Activated CD8-positive, alpha-beta memory T cell treated with anti-CD3 and anti-CD28 coated beads, Interleukin-2, amount 50 U/mL, for 1 hour (primary cell): ENCODE results near the gene DEGS2.
"Not testable (repeated sequence)": the region's sequence is repeated elsewhere in the genome, so short reads cannot be mapped to it uniquely, and the experiment has no call there.

Source experiments
- DNase-seq: peaks from one replicate; pipeline ENCODE4 v3.0.0-alpha.2; 2020; ENCODE audit errors: extremely low read depth

Gene DEGS2

DNA sequence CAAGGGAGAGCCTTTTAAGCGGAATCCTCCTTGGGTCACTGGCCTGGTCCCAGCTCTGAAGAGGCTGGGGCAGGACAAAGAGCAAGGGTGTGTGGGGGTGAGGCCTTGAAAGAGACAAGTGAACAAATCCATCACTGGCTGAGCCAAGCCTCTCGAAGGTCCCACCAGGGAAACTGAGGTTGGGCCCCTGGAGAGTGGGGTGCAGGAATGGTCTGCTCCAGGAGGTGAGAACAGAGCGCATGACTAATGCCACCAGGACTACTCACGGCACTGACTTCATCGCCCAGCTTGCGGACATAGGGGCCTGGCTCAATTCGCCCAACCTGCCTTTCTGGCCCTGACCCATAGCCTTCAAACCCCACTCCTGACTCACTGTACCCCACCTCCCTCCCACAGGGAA, 19.2 kb upstream of the DEGS2 start:
- no peak for DNase-seq

DNA sequence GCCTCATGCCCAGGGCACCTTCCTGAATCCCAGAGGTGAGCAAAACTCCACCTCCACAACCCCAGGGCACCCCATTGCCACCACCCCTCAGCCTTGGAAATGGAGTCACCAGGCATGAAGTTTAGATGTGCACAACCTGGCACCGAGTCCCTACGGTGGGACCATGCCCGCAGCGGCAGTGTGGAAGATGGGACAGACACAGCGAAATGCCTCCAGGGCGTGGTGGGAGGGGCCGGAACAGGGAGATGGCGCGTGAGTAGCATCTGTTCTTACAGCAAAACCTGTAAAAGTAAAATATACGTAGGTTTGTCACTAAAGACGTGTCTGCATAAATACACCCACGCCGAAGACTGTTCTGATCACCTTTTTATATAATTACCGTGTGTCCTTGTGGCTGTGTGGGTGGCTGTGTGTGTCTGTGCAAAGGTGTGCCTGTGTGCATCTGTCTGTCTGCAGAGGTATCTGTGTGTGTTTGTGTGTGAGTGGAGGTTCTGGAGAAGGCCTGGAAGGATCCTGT, 17.4 kb upstream of the DEGS2 start:
- no peak for DNase-seq

DNA sequence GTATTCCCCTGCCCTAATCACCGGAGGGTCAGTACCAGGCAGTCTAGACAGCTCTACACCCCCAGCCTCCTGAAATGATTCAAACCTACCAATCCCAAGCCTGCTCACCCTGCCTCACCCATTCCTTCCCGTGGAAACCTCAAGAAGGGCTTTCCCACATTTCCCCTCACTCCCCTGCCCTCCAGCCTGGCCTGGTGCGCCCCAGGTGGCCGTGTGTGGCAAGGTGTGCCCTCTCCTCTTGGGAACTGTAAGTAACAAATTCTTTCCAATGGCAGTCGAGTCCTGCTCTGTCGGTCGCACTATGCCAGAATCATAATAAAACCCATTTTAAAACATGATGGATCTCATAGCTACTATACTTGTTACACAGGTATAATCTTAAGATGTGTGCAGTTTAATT, 13.9 kb upstream of the DEGS2 start:
- no peak for DNase-seq

DNA sequence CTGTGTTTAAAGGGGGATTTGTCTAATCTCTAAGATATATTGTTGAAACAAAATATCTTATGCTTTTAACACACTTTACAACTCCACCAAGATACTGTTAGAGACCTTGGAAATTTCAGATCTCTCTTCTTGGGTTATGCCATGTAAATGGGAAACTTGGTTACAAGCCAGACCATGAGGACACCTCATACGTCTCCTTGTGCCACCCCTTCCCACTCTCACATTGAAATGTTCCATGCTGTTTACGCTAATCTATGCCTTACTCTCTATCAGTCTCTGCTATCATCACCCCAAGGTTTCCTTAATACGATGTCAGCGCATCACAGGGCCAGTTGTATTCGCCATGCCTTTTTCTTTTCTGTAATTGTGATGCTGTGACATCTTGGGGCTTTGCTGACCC, 13.4 kb upstream of the DEGS2 start:
- DNase-seq, result no peak

DNA sequence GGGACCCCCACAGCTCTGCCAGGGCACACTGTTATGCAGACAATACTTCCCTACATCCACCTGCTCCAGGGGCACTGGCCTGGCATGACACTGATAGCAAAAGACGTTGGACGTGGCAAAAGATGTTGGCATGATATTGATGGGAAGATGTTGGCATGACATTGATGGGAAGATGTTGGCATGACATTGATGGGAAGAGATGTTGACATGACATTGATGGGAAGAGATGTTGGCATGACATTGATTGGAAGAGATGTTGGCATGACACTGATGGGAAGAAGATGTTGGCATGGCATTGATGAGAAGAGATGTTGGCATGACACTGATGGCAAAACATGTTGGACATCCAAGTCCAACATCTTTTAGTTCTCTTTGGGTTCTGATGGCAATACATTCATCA, 11.4 kb upstream of the DEGS2 start:
- DNase-seq, result no peak

DNA sequence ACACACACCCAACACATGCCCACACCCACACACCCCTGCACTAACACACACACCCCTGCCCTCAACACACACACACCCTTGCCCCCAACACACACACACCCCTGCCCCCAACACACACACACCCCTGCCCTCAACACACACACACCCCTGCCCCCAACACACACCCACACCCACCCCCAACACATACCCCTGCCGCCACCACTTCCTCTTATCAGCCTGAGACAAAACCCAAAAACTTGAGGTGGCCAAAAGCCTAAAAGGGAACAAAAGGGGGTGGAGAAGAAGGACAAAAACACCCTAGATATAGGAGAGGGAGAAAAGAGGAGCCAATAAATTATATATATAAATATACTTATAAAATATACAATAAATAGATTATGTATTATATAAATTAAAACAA, 9.1 kb upstream of the DEGS2 start:
- DNase-seq, result no peak

DNA sequence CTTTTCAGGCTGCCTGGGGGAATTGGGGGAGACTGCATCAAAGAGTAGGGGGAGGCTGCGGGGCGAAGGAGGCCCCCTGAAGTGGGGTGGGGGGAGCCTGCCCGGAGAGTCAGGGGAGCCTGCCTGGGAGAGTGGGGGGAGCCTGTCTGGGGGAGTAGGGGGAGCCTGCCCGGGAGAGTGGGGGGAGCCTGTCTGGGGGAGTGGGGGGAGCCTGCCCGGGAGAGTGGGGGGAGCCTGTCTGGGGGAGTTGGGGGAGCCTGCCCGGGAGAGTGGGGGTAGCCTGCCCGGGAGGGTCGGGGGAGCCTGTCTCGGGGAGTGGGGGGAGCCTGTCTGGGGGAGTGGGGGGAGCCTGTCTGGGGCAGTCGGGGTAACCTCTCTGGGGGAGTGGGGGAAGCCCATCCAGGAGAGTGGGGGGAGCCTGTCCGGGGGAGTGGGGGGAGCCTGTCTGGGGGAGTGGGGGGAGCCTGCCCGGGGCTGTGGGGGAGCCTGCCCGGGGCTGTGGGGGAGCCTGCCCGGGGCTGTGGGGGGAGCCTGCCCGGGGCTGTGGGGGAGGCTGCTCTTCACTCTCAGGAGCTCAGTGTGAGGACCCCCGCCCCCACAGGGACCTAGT, 6.5 kb upstream of the DEGS2 start:
- no peak for DNase-seq

DNA sequence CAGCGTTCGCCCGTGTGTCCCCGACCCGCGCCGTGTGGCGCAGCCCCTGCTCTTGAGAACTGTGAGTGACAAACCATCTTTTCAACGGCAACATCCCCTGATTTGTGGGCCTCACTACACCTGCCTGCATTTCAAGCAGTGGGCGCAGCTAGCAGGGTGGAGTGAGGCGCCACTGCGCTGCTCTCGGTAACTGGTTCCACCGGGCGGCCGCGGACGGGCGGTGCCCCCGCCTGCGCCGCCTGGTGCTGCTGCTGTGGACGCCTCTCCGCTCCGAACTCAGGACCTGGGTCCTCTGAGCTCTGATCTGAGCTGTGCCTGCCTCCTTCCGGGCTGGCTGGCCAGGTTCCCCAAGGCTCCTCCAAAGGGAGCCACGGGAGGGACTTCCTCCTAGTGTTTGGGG, 5.9 kb upstream of the DEGS2 start:
- DNase-seq, result no peak

DNA sequence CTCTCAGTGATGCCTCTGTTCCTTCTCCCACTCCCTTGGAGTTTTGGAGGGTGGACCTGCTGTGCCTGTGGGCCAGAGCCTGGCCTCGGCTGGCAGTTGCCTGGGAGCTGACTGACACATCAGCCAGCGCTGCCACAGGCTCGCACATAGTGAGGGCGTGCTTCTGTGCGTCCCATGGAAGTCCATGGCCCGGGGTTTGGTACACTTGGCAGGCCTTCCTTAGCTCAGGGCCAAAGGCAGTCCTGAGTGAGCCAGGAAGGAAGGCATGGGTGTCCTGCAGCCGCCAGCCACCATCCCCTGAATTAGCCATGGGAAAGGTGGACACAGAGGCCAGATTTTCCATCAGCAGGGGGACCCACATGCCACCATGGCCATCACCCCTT, 1.1 kb upstream of the DEGS2 start:
- no peak for DNase-seq

DNA sequence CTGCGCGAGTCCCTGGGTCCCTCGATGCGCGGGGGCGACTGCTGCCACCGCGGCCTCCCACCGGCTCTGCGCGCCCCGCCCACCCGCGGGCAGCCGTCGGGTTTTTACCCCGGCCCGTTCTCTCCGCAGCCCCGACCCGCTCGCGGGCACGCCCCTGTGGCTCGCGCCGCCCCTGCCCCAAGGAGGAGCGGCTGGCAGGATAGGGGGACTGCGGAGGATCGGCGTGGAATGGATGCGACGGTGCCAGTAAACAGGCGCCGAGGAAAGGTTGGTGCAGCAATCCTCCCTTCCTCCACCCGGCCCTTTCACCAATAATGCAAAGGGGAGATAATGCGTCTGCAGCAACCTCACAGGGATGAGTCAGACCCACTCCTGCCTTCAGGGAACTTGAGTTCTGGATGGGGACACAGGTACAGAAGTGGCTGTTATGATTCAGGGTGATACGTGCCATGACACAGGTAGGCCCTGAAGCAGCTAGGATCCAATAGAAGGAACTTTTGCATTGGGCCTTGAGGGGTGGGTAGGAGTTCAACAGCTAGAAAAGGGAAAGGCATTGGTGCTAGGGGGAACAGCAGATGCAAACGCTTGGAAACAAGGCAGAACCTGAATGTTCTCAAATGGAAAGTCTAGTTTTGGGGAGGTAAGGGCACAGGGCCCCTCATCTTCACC, 554 bp upstream of the DEGS2 start:
- DNase-seq, result no peak

DNA sequence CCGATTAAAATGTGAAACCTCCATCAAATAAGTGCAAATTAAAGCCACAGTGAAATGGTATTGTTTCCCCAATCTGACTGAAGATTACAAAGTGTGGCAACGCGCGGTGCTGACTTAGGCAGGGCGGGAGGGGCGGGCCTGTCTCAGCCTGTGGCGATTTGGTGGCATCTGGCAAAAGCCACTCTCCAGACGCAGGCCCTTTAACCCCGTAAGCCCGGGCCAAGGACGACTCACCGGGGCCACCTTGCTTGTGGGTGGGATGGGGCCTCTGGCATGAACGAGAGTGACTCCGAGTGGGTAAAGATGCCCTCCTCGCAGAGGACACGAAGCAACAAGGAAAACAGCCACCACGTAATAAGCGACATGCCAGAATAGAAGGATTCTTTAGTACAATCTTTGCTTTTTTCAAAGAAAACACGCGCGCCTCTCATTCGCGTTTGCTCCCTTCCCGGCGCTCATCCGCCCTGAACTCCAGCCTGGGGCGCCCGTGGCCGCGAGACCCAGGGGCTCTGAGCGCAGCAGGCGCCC, 815 bp downstream of the DEGS2 start:
- DNase-seq, result no peak

DNA sequence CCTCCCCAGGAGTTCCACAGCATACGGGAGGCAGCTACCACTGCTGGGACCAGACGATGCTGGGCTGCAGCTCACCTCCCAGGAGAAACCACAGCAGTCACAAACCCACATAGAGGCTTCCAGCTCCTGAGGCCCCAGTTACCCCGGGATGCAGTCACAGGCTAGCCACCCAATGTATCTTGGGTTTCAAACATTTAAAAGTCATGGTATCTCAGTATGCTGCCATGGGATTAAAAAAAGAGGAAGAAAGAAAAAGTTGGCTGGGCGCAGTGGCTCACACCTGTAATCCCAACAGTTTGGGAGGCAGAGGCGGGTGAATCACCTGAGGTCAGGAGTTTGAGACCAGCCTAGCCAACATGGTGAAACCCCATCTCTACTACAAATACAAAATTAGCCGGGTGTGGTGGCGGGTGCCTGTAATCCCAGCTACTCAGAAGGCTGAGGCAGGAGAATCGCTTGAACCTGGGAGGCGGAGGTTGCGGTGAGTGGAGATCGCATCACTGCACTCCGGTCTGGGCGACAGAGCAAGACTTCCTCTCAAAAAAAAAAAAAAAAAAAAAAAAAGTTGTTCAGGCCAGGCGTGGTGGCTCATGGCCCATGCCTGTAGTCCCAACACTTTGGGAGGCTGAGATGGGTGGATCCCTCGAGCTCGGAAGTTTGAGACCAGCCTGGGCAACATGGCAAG, 1.8 kb downstream of the DEGS2 start:
- DNase-seq, result not testable (repeated sequence)

DNA sequence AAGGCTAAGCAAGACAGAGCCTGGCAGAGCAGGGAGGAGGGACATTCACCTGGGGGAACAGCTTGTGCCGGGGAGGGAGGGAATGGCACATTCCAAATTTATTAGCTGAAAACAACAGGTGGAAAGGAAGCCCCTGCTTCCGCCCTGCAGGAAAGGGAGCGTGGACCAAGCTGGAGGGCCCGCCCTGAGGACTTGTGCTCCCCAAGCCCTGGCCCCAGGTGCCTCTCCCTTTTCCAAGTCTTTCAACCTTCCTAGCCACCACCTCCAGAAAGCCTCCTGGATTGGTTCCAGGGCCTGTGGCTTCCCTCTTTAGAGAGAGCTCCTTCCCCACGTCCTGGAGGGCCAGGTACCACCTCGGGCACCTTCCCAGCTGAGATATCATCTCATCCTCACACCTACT, 2.7 kb downstream of the DEGS2 start:
- no peak for DNase-seq

DNA sequence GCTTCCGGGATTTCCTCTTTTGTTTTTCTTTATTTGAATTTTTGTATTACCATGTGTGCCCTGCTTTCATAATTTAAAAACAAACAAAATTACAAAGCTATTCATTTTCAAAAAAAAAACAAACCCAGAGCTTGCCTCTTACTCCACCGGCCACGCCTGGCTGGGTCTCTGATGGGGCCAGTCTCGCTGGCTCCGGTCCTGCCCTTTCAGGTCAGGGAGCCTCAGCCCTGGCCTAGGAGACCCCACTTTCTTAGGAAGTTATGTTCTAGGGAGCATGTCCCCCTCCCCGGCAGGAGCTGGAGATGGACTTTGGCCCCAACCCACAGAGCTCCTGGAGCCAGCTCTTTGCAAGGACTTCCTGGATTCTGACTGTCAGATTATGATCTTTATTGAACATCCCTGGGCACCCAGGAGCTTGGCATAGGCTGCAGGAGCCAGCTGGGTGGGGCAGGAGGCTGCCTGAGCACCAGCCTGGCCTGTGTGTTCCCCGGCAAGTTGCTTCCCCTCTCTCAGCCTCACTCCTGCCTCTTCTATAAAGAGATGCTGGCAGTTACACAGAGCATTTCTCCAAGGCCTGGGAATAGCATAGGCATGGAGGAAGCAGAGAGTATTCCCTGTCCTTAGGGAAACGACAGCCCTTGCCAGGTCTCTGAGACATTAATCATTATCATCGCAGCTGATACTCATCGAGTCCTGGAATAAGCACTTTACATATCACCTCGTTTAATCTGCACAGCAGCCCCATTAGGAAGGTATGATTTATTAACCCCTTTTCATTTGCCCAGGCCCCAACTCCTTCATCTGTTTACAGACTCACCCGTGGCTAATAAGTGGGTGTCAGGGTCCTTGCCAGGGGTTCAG, 3.5 kb downstream of the DEGS2 start:
- no peak for DNase-seq

DNA sequence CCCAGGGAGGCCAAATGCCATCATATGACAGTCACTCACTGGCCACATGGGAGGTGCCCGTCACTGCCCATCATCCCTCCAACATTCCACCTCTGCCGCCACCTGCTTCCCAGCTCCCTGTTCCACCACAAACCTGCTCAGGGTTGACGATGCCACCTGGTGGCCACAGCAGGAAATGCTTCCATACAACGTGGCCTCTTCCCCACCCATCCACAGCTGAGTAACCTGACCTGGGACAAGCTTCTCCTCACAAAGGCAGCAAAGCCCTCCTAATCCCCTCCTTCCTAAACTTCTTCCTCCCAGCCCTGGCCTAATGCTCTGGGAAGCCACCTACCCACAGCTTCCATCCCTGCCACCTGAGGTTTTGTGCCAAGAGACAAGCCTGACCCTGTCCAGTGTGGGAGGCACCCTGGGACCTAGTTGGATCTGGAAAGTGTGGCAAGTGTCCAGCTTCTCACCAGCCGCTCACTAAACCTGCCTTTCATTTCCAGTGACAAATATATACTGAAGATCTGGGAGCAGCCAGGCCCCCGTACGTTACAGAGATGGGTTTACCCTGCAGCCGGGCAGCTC, 4.3 kb downstream of the DEGS2 start:
- no peak for DNase-seq

DNA sequence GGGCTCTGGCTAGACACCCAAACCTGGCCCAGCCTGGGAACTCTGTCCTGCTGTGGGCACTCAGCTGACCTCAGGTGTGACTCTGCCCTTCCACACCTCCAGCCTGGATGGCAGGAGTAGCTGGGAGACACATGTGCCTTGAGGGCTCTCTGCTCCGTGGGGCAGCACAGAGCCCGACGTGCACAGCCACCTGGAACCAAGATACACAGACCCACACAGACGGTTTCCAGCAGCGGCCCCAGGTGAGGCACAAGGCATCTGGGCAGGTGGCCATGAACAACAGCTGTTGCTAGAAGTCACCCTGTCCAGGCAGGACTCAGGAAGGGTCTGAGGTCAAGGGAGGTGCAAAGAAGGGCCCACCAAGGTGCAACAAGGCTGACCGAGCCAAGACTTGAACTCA, 5.9 kb downstream of the DEGS2 start:
- DNase-seq, result no peak

DNA sequence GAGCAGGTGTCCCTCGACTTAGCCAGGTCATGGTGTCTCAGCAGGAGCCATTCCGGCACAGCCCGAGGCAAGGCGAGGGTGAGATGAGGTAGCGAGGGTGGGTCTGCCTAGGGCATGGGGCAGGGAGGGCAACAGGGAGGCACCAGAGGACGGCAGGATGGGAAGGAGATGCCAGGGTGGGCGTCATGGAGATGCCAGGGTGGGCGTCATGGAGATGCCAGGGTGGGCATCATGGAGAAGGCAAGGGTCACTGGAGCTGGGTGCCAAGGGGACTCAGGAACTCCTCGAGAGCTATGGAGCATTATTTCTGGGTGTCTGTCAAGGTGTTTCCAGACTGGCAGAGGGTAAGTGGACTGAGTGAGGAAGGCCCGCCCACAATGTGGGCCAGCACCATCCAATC, 7.4 kb downstream of the DEGS2 start:
- DNase-seq, result no peak

DNA sequence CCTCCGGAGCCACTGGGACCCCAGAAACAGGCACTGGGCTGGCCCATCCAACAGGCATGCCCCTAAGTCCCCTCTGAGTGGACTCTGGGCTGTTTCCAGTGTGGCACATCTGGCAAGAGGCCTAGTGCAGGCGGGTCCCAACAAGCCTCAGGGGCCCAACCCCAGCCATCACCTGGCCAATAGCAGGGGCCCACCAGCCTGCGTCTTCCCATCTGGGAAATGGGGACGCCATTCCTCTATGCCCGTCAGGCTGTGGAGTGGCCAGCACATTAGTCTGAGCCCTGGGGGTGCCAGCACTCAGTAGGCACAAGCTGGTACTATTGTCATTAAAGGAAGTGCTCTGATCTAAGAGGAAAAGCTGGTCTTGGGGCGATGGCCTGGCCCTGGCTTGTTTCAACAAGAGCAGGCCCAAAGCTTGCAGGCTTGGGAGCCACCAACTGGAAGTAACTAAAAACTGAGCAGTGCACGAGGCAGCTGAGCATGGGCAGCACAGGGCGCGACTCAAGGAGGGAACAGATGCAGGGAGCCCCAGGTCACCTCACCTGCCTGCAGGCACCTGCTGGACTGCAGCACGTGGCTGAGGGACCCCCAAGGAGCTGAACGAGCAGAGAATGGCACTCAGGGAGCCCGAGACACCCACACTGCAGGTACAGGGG, 8.4 kb downstream of the DEGS2 start:
- DNase-seq, result no peak

DNA sequence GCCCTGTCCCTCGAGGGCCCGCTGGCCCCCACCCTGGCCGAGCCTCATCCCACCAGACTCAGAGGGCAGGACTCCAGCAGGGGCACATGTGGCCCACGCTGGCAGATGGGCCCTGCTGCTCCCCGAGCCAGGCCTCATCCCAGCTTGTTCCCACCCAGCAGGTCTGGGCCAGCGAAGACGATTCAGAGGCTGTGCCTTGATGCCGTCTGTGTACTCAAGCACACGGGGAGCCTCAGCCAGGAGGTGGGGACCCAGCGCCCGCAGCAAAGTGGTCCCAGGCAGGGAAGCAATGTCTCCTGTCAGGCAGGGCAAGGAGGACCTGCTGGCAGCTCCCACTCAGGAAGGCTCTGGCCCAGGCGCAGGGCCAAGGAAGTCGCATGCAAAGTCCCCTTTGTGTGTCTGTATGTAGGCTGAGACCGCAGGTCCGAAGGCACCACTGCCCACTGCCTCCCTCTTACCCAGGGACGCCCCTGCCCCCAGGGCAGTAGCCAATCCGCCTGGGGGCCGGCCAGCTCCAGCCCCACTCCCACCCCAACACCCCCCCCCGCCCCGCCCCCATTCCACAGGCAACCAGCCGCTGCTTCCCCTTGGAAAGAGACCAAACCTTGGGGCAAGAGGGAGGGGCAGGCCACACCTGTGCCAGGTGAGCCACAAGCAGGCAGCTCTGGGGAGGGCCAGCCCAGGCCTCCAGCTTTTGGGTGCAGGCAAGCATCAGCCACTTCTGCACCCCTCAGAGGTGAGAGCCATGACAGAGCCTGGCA, 9.4 kb downstream of the DEGS2 start:
- DNase-seq, result no peak
